Mesothelial cell of epicardium (in vitro differentiated cells): ENCODE measurements around the gene ZBTB14. TPM values are rescaled to one million over a fixed set of nuclear protein-coding genes. Genes with fewer than 3 reads are reported as not detected.

ENCODE experiments used
- DNase-seq, 2 experiments: peaks; one replicate each; pipeline ENCODE4 v3.0.0; 2021; ENCODE audit warnings: low spot score in 2 of 2; ENCODE audit not compliant: unreplicated experiment in 2 of 2
- H3K27ac Mint-ChIP-seq: 2 replicates; pipeline ENCODE4 v1.8.0; 2021; ENCODE audit warnings: mixed read lengths
- H3K27me3 Mint-ChIP-seq: 2 replicates; pipeline ENCODE4 v1.8.0; 2021; ENCODE audit warnings: low read depth, mixed read lengths
- H3K36me3 Mint-ChIP-seq: 2 replicates; pipeline ENCODE4 v1.8.0; 2021; ENCODE audit warnings: mixed read lengths
- H3K4me1 Mint-ChIP-seq: 2 replicates; pipeline ENCODE4 v1.8.0; 2021; ENCODE audit warnings: mixed read lengths
- H3K4me3 Mint-ChIP-seq: 2 replicates; pipeline ENCODE4 v1.8.0; 2021; ENCODE audit warnings: mild to moderate bottlenecking, moderate library complexity, mixed read lengths
- H3K9me3 Mint-ChIP-seq: 2 replicates; pipeline ENCODE4 v1.8.0; 2021; ENCODE audit warnings: mixed read lengths
- CTCF ChIP-seq: fragments of 200-600 bp; sonication (generic); IDR thresholded peaks from one replicate; pipeline ENCODE4 v1.5.0; 2021; ENCODE audit warnings: antibody characterized with exemption; ENCODE audit not compliant: unreplicated experiment
- total RNA-seq: library from RNA; stranded (reverse); gene quantifications from 3 replicates; pipeline ENCODE4 v1.2.1, GENCODE V29; 2021

The ZBTB14 gene
- total RNA-seq, 1 donor from 2014 or later = 15.4 TPM

- no peak for DNase-seq
- Mint-ChIP-seq H3K4me1 (no peaks in the 10 kb centered on the region), H3K36me3 (no peaks in the 10 kb centered on the region), H3K27me3 (peaks cover 52% of the 10 kb centered on the region), H3K4me3 (no peak overlapping the region), H3K27ac (no peak overlapping the region), H3K9me3 (no peaks in the 10 kb centered on the region)
- TF ChIP-seq CTCF = no peak
Measured at GRCh38 chr18:5303636-5304035, 8.1 kb upstream of the ZBTB14 start.

- Mint-ChIP-seq H3K36me3 (no peaks in the 10 kb centered on the region), H3K4me3 (no peak overlapping the region), H3K27me3 (peaks cover 55% of the 10 kb centered on the region), H3K27ac (no peak overlapping the region), H3K4me1 (no peaks in the 10 kb centered on the region), H3K9me3 (no peaks in the 10 kb centered on the region)
- DNase-seq = no peak
- no peak for TF ChIP-seq CTCF
Measured at GRCh38 chr18:5302606-5303005, 7.1 kb upstream of the ZBTB14 start.

GRCh38 chr18:5300476-5301010 is 5.0 kb upstream of the ZBTB14 start:
- peaks cover 52% of the 10 kb centered on the region for H3K27me3 Mint-ChIP-seq
- TF ChIP-seq CTCF = no peak
- no peak for DNase-seq
- H3K27ac Mint-ChIP-seq = no peak overlapping the region
- H3K36me3 Mint-ChIP-seq = no peaks in the 10 kb centered on the region
- no peak overlapping the region for H3K4me3 Mint-ChIP-seq
- no peaks in the 10 kb centered on the region for H3K9me3 Mint-ChIP-seq
- H3K4me1 Mint-ChIP-seq = peaks cover 5% of the 10 kb centered on the region

GRCh38 chr18:5298156-5298852 is 2.8 kb upstream of the ZBTB14 start:
- no peak overlapping the region for H3K4me3 Mint-ChIP-seq
- H3K27ac Mint-ChIP-seq = no peak overlapping the region
- H3K9me3 Mint-ChIP-seq = no peaks in the 10 kb centered on the region
- TF ChIP-seq CTCF = no peak
- H3K27me3 Mint-ChIP-seq = peaks cover 41% of the 10 kb centered on the region
- H3K36me3 Mint-ChIP-seq = no peaks in the 10 kb centered on the region
- DNase-seq = no peak
- peaks cover 12% of the 10 kb centered on the region for H3K4me1 Mint-ChIP-seq

GRCh38 chr18:5297597-5297996 is 2.1 kb upstream of the ZBTB14 start:
- Mint-ChIP-seq H3K27ac (no peak overlapping the region), H3K4me1 (peaks cover 12% of the 10 kb centered on the region), H3K36me3 (no peaks in the 10 kb centered on the region), H3K9me3 (no peaks in the 10 kb centered on the region), H3K4me3 (no peak overlapping the region), H3K27me3 (peaks cover 34% of the 10 kb centered on the region)
- no peak for DNase-seq
- TF ChIP-seq CTCF = no peak
